H1 (cell line): ENCODE data around the gene APOA1. TPM values are rescaled to one million over a fixed set of nuclear protein-coding genes. Genes with fewer than 3 reads are reported as not detected.

Experiments
- CTCF ChIA-PET: fragments of 300-600 bp; sonication (Branson Sonifier 250); formaldehyde crosslinking; loops from one replicate; lab custom pipeline; 2021; ENCODE audit not compliant: partially characterized antibody; lab: Charles Lee
- POLR2A ChIA-PET: fragments of 300-600 bp; sonication (Branson Sonifier 250); formaldehyde crosslinking; loops from one replicate; lab custom pipeline; 2021; ENCODE audit warnings: inconsistent platforms; ENCODE audit not compliant: partially characterized antibody; lab: Charles Lee
- DNase-seq, 2 experiments: peaks; one replicate each; pipeline versions ENCODE4 v3.0.0 to v3.0.0-alpha.2; 2010 to 2022; ENCODE audit warnings: low spot score in 2 of 2, low read depth in 1 of 2, mixed read lengths in 1 of 2
- FAIRE-seq: peaks from 2 replicates; lab custom pipeline; 2011; peaks lifted over from hg19 to GRCh38; lab: Jason Lieb, UNC
- H2AFZ ChIP-seq: 2 replicates; pipeline ENCODE4 v1.8.1; 2012; ENCODE audit warnings: low read length, inconsistent platforms
- H2AK5ac ChIP-seq: 2 replicates; pipeline ENCODE4 v1.6.1; 2013; ENCODE audit warnings: low read depth, low read length
- H2BK120ac ChIP-seq: replicated peaks from 2 replicates; pipeline ENCODE3; 2013; ENCODE audit warnings: low read depth, low read length, inconsistent platforms
- H2BK12ac ChIP-seq: 2 replicates; pipeline ENCODE4 v1.6.1; 2013; ENCODE audit warnings: low read depth, low read length
- H2BK15ac ChIP-seq: 2 replicates; pipeline ENCODE4 v1.6.1; 2013; ENCODE audit warnings: low read length
- H2BK20ac ChIP-seq: 2 replicates; pipeline ENCODE4 v1.6.1; 2013; ENCODE audit warnings: low read length
- H2BK5ac ChIP-seq: 2 replicates; pipeline ENCODE4 v1.6.1; 2013; ENCODE audit warnings: low read depth, low read length
- H3K14ac ChIP-seq: 2 replicates; pipeline ENCODE4 v1.6.1; 2013; ENCODE audit warnings: inconsistent platforms; ENCODE audit not compliant: insufficient read length
- H3K18ac ChIP-seq: 2 replicates; pipeline ENCODE4 v1.6.1; 2013; ENCODE audit warnings: low read length; ENCODE audit errors: extremely low read depth
- H3K23ac ChIP-seq: 2 replicates; pipeline ENCODE4 v1.6.1; 2013; ENCODE audit warnings: inconsistent platforms; ENCODE audit not compliant: insufficient read length
- H3K23me2 ChIP-seq: 2 replicates; pipeline ENCODE4 v1.6.1; 2013; ENCODE audit warnings: low read depth, low read length
- H3K27ac ChIP-seq: 2 replicates; pipeline ENCODE4 v1.6.1; 2011; ENCODE audit warnings: low read depth, low read length, inconsistent platforms
- H3K27me3 ChIP-seq, 4 experiments: replicated peaks in 1 of 4; 1 replicate in 1 of 4; 2 replicates in 3 of 4; pipeline versions ENCODE4 v1.6.1 to v1.8.1; 2011 to 2013; ENCODE audit warnings: low read length in 3 of 4, mild to moderate bottlenecking in 3 of 4, inconsistent platforms in 2 of 4, mixed read lengths in 2 of 4, moderate library complexity in 1 of 4; ENCODE audit not compliant: control insufficient read depth in 3 of 4, insufficient read depth in 3 of 4; ENCODE audit errors: extremely low read depth in 1 of 4
- H3K36me3 ChIP-seq, 4 experiments: 2 replicates each; pipeline versions ENCODE4 v1.6.1 to v1.8.1; 2011 to 2013; ENCODE audit warnings: mild to moderate bottlenecking in 4 of 4, low read length in 3 of 4, moderate library complexity in 2 of 4, control low read depth in 1 of 4, inconsistent platforms in 1 of 4; ENCODE audit not compliant: insufficient read depth in 4 of 4, control insufficient read depth in 2 of 4
- H3K4ac ChIP-seq: replicated peaks from 2 replicates; pipeline ENCODE3; 2013; ENCODE audit warnings: low read length, low read depth, mixed read lengths, inconsistent platforms; ENCODE audit not compliant: insufficient read length
- H3K4me1 ChIP-seq, 4 experiments: replicated peaks in 1 of 4; 1 replicate in 1 of 4; 2 replicates in 3 of 4; pipeline versions ENCODE4 v1.6.1 to v1.8.1; 2011 to 2013; ENCODE audit warnings: low read length in 3 of 4, inconsistent platforms in 2 of 4, mixed read lengths in 1 of 4; ENCODE audit not compliant: insufficient read depth in 4 of 4, control insufficient read depth in 3 of 4
- H3K4me2 ChIP-seq, 2 experiments: 2 replicates each; pipeline versions ENCODE4 v1.6.1 to v1.8.1; 2011 to 2013; ENCODE audit warnings: low read depth in 2 of 2, low read length in 2 of 2, control low read depth in 1 of 2, inconsistent platforms in 1 of 2, mild to moderate bottlenecking in 1 of 2; ENCODE audit not compliant: insufficient read depth in 1 of 2
- H3K4me3 ChIP-seq, 4 experiments: fragments of 200-600, 300-600 bp in 1 of 4; sonication (generic), shearing (Covaris generic), sonication (Bioruptor Twin) in 1 of 4; 2 replicates each; pipeline versions ENCODE4 v1.5.1 to v1.8.1; 2011 to 2016; ENCODE audit warnings: low read length in 4 of 4, low read depth in 3 of 4, control low read depth in 2 of 4, inconsistent platforms in 2 of 4, mild to moderate bottlenecking in 2 of 4, mixed read lengths in 1 of 4, moderate library complexity in 1 of 4; ENCODE audit not compliant: insufficient read depth in 2 of 4; ENCODE audit errors: extremely low read depth in 1 of 4
- H3K56ac ChIP-seq: replicated peaks from 2 replicates; pipeline ENCODE3; 2013; ENCODE audit warnings: low read depth, mild to moderate bottlenecking, mixed read lengths, low read length, inconsistent platforms; ENCODE audit not compliant: insufficient read length
- H3K79me1 ChIP-seq: 2 replicates; pipeline ENCODE4 v1.6.1; 2013; ENCODE audit warnings: low read depth, low read length, control low read depth
- H3K79me2 ChIP-seq, 2 experiments: 2 replicates each; pipeline versions ENCODE4 v1.6.1 to v1.8.1; 2012 to 2013; ENCODE audit warnings: low read length in 2 of 2, mild to moderate bottlenecking in 2 of 2, inconsistent platforms in 1 of 2; ENCODE audit not compliant: insufficient read depth in 2 of 2, control insufficient read depth in 1 of 2
- H3K9ac ChIP-seq, 4 experiments: replicated peaks in 1 of 4; 1 replicate in 1 of 4; 2 replicates in 3 of 4; pipeline versions ENCODE4 v1.6.1 to v1.8.1; 2011 to 2013; ENCODE audit warnings: low read depth in 3 of 4, low read length in 3 of 4, control low read depth in 2 of 4, mild to moderate bottlenecking in 2 of 4, moderate library complexity in 2 of 4, inconsistent platforms in 1 of 4; ENCODE audit errors: extremely low read depth in 1 of 4
- H3K9me3 ChIP-seq, 2 experiments: 2 replicates each; pipeline versions ENCODE4 v1.6.1 to v1.8.1; 2012 to 2013; ENCODE audit warnings: mild to moderate bottlenecking in 2 of 2, moderate library complexity in 2 of 2, control low read depth in 1 of 2, inconsistent platforms in 1 of 2, low read depth in 1 of 2, low read length in 1 of 2, mixed read lengths in 1 of 2; ENCODE audit not compliant: insufficient read depth in 2 of 2
- H4K20me1 ChIP-seq, 2 experiments: replicated peaks in 1 of 2; 2 replicates each; pipeline versions ENCODE3 to v1.8.1; 2011 to 2013; ENCODE audit warnings: inconsistent platforms in 2 of 2, low read length in 2 of 2, mild to moderate bottlenecking in 1 of 2; ENCODE audit not compliant: insufficient read depth in 2 of 2, control insufficient read depth in 1 of 2
- H4K5ac ChIP-seq: 2 replicates; pipeline ENCODE4 v1.6.1; 2013; ENCODE audit warnings: low read length, low read depth, mixed read lengths, inconsistent platforms; ENCODE audit not compliant: insufficient read length
- H4K8ac ChIP-seq: 2 replicates; pipeline ENCODE4 v1.8.0; 2013; ENCODE audit warnings: mild to moderate bottlenecking, moderate library complexity, low read length, inconsistent platforms; ENCODE audit not compliant: insufficient read depth; ENCODE audit errors: extremely low read depth
- H4K91ac ChIP-seq: replicated peaks from 2 replicates; pipeline ENCODE3; 2013; ENCODE audit warnings: low read length, mixed read lengths, inconsistent platforms; ENCODE audit not compliant: insufficient read length
- ATF3 ChIP-seq: IDR thresholded peaks from 2 replicates; pipeline ENCODE4 v1.6.1; 2011; ENCODE audit warnings: low read depth, mild to moderate bottlenecking, low read length; ENCODE audit not compliant: insufficient read depth
- EP300 ChIP-seq, 2 experiments: IDR thresholded peaks; 1 replicate in 1 of 2; 2 replicates in 1 of 2; pipeline ENCODE4 v1.6.1; 2011 to 2012; ENCODE audit warnings: low read depth in 2 of 2, low read length in 2 of 2, mild to moderate bottlenecking in 2 of 2, borderline replicate concordance in 1 of 2, inconsistent platforms in 1 of 2, moderate library complexity in 1 of 2
- HDAC6 ChIP-seq: IDR thresholded peaks from one replicate; pipeline ENCODE4 v1.7.1; 2012; ENCODE audit warnings: low read depth, mild to moderate bottlenecking, inconsistent platforms, low read length, moderate library complexity
- JUN ChIP-seq: IDR thresholded peaks from 2 replicates; pipeline ENCODE4 v1.6.1; 2011; ENCODE audit warnings: low read depth, mild to moderate bottlenecking, improper control_type of control experiment, low read length
- KDM1A ChIP-seq: fragments of 200-600, 300-600 bp; sonication (generic); IDR thresholded peaks from 2 replicates; pipeline ENCODE4 v1.7.1; 2016; ENCODE audit warnings: mild to moderate bottlenecking, low read length, borderline replicate concordance
- POU5F1 ChIP-seq: IDR thresholded peaks from 2 replicates; pipeline ENCODE4 v1.6.1; 2011; ENCODE audit warnings: low read depth, mild to moderate bottlenecking, low read length, moderate library complexity
- SAP30 ChIP-seq: fragments of 300-600 bp; sonication (generic); IDR thresholded peaks from 2 replicates; pipeline ENCODE4 v1.7.1; 2012; ENCODE audit warnings: low read length, moderate library complexity, mild to moderate bottlenecking, inconsistent platforms; ENCODE audit not compliant: insufficient read depth, insufficient replicate concordance
- SUZ12 ChIP-seq: fragments of 200-600 bp; sonication (generic); IDR thresholded peaks from 2 replicates; pipeline ENCODE4 v1.6.1; 2012; ENCODE audit warnings: mild to moderate bottlenecking, inconsistent platforms, low read length, moderate library complexity, mixed read lengths
- TAF1 ChIP-seq: IDR thresholded peaks from 2 replicates; pipeline ENCODE4 v1.6.1; 2011; ENCODE audit warnings: mild to moderate bottlenecking, low read depth, low read length
- TCF12 ChIP-seq: IDR thresholded peaks from 2 replicates; pipeline ENCODE4 v1.6.1; 2011; ENCODE audit warnings: low read depth, mild to moderate bottlenecking, low read length
- WGBS, 2 experiments: shearing (Covaris generic) in 1 of 2; methylation state at CpG; one replicate each; pipeline versions ENCODE4 v1.1.6 to v1.1.7; 2013 to 2015; ENCODE audit warnings: low lambda C conversion rate in 2 of 2, mixed read lengths in 2 of 2, inconsistent platforms in 1 of 2, low coverage in 1 of 2, missing lambda C conversion rate in 1 of 2; ENCODE audit not compliant: insufficient replicate concordance in 2 of 2, insufficient coverage in 1 of 2, insufficient read length in 1 of 2; ENCODE audit errors: extremely low coverage in 1 of 2, missing lambda C conversion rate in 1 of 2; 5-methylcytosine and 5-hydroxymethylcytosine counted together
- polyA plus RNA-seq, 7 experiments: library from polyadenylated mRNA; depleted of rRNA in 3 of 7; stranded (reverse) in 5 of 7; unstranded in 2 of 7; fragments of >200 nt in 5 of 7; fragments of 200-250 nt in 2 of 7; gene quantifications; 1 replicate in 5 of 7; 2 replicates in 1 of 7; 4 replicates in 1 of 7; pipeline versions ENCODE4 v1.2.1 to v1.2.3, GENCODE V29; 2011 to 2013; ENCODE audit warnings: missing spikeins in 2 of 7, mixed read lengths in 2 of 7
- total RNA-seq: library from RNA; stranded (reverse); fragmentation: NEBNext Ultra II Directional; extraction: Animal tissue kit (Norgen Biotek cat#: 25700); gene quantifications from 2 replicates; pipeline ENCODE4 v1.2.1, GENCODE V29; 2021
- TF ChIP-seq, protein P1 (sequence below): IDR thresholded peaks from 2 replicates; pipeline ENCODE4 v1.6.1; 2011; ENCODE audit warnings: low read length, improper control_type of control experiment

The APOA1 gene
- total and polyA plus RNA-seq, 2 of the 8 experiments (the other 6 are each of a cell fraction or from before 2014, with no cell fraction given), result 0.80 TPM; not detected in 1

DNA sequence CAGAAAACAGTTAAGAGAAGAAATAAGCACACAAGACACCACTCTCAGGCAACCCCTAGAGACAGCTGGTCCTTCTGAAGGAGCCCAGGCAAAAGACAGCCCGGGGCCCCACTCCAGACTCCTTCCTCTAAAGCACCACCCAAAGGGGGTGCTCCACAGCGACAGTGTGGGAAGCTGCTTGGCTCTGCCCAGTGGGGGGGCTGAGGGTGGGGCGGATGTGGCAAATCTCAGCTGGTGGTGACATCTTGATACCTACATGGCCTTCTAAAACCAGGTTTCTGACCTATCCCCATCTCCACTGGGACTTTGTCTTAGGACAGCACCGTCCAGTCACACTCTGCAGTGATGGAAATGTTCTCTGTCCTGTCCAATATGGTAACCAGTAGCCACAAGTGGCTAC is 10.2 kb upstream of the APOA1 start:
- H4K91ac ChIP-seq, result no peak overlapping the region
- DNase-seq, result no peak
- no peak overlapping the region for H2AK5ac ChIP-seq
- H3K18ac ChIP-seq, result no peak overlapping the region
- H3K4me2 ChIP-seq, result no peak overlapping the region
- H3K56ac ChIP-seq, result no peak overlapping the region
- no peaks in the 10 kb centered on the region for H4K20me1 ChIP-seq
- no peak overlapping the region for H3K27ac ChIP-seq
- no peak overlapping the region for H3K14ac ChIP-seq
- H3K27me3 ChIP-seq, result no peaks in the 10 kb centered on the region
- 90% methylated on average over 4 of the region's 4 CpGs; no CpG with 5 or more reads in 1 of the 2 experiments for WGBS, 2 experiments
- H2BK20ac ChIP-seq, result no peak overlapping the region
- POLR2A ChIA-PET, result no interaction called here
- no peaks in the 10 kb centered on the region for H3K79me1 ChIP-seq
- no peak for FAIRE-seq
- TF ChIP-seq POU5F1 (no peak), HDAC6 (no peak), ATF3 (no peak), EP300 (IDR thresholded peaks at IDR 0.05; ENCODE audit: borderline replicate concordance in 1 of 2, low read depth in 2 of 2, low read length in 2 of 2) (no peak), SAP30 (no peak), TCF12 (no peak), TAF1 (no peak), SUZ12 (no peak), JUN (no peak), KDM1A (no peak)
- TF ChIP-seq, protein P1, sequence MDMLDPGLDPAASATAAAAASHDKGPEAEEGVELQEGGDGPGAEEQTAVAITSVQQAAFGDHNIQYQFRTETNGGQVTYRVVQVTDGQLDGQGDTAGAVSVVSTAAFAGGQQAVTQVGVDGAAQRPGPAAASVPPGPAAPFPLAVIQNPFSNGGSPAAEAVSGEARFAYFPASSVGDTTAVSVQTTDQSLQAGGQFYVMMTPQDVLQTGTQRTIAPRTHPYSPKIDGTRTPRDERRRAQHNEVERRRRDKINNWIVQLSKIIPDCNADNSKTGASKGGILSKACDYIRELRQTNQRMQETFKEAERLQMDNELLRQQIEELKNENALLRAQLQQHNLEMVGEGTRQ, result no peak
- no peak overlapping the region for H3K4me3 ChIP-seq
- H3K9ac ChIP-seq, result no peak overlapping the region
- no peak overlapping the region for H4K5ac ChIP-seq
- no peak overlapping the region for H2BK120ac ChIP-seq
- no peak overlapping the region for H4K8ac ChIP-seq
- H3K4me1 ChIP-seq, result no peaks in the 10 kb centered on the region
- H2BK15ac ChIP-seq, result no peak overlapping the region
- no peaks in the 10 kb centered on the region for H3K79me2 ChIP-seq
- H3K23ac ChIP-seq, result no peak overlapping the region
- H2AFZ ChIP-seq, result no peak overlapping the region
- H2BK12ac ChIP-seq, result no peak overlapping the region
- CTCF ChIA-PET, result interaction anchor here (0.8 to 3.4 kb wide), 5 partner anchors 11 to 379 kb away, joined by 3 to 16 read pairs (median 3); partner anchors contain the start of genes APOA1 and APOA5
- H3K9me3 ChIP-seq, result no peaks in the 10 kb centered on the region
- no peaks in the 10 kb centered on the region for H3K23me2 ChIP-seq
- no peak overlapping the region for H2BK5ac ChIP-seq
- H3K4ac ChIP-seq, result no peak overlapping the region
- peaks cover 12 to 46% (median 29%) of the 10 kb centered on the region in 4 experiments; a peak in 7 of 8 replicates for H3K36me3 ChIP-seq
